Neural cell (in vitro differentiated cells): ENCODE data around the gene SLX4.

Experiments used
- EP300 ChIP-seq: fragments of 450-650 bp; conservative IDR thresholded peaks from 2 replicates; pipeline ENCODE4 v1.6.1; 2014; ENCODE audit warnings: antibody characterized with exemption, mild to moderate bottlenecking, moderate library complexity; ENCODE audit not compliant: poor library complexity, severe bottlenecking
- EZH2 ChIP-seq: fragments of 200-600, 300-800 bp; shearing (Covaris generic), sonication (generic); IDR thresholded peaks from 2 replicates; pipeline ENCODE4 v1.6.1; 2014; ENCODE audit warnings: antibody characterized with exemption, low read length, borderline replicate concordance, mild to moderate bottlenecking; ENCODE audit not compliant: insufficient read depth, poor library complexity, severe bottlenecking
- POLR2AphosphoS5 ChIP-seq: IDR thresholded peaks from 2 replicates; pipeline ENCODE4 v1.6.1; 2012
- SMC3 ChIP-seq: fragments of 450-650 bp; conservative IDR thresholded peaks from 2 replicates; pipeline ENCODE4 v1.6.1; 2014; ENCODE audit warnings: antibody characterized with exemption, mild to moderate bottlenecking, moderate library complexity; ENCODE audit not compliant: poor library complexity
- TAF1 ChIP-seq: IDR thresholded peaks from 2 replicates; pipeline ENCODE4 v1.6.1; 2012; ENCODE audit warnings: low read depth
- TF ChIP-seq, protein P1 (sequence below): fragments of 450-650 bp; IDR thresholded peaks from 2 replicates; pipeline ENCODE4 v1.5.1; 2014; ENCODE audit warnings: antibody characterized with exemption, mild to moderate bottlenecking, moderate library complexity; ENCODE audit not compliant: poor library complexity, severe bottlenecking

DNA sequence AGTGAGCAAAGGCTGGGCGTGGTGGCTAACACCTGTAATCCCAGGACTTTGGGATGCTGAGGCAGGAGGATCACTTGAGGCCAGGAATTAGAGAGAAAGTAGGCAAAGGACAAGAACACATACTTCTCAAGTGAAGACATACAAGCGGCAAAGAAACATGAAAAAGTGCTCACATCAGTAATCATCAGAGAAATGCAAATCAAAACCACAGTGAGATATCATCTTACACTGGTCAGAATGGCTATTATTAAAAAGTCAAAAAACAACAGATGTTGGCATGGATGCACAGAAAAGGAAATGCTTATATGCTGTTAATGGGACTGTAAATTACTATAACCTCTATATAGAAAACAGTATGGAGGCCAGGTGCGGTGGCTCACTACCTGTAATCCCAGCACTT lies 12.2 kb upstream of the SLX4 start:
- no peak for TF ChIP-seq EZH2
- TF ChIP-seq, protein P1, sequence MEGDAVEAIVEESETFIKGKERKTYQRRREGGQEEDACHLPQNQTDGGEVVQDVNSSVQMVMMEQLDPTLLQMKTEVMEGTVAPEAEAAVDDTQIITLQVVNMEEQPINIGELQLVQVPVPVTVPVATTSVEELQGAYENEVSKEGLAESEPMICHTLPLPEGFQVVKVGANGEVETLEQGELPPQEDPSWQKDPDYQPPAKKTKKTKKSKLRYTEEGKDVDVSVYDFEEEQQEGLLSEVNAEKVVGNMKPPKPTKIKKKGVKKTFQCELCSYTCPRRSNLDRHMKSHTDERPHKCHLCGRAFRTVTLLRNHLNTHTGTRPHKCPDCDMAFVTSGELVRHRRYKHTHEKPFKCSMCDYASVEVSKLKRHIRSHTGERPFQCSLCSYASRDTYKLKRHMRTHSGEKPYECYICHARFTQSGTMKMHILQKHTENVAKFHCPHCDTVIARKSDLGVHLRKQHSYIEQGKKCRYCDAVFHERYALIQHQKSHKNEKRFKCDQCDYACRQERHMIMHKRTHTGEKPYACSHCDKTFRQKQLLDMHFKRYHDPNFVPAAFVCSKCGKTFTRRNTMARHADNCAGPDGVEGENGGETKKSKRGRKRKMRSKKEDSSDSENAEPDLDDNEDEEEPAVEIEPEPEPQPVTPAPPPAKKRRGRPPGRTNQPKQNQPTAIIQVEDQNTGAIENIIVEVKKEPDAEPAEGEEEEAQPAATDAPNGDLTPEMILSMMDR: no peak
- TF ChIP-seq EP300: no peak
- TF ChIP-seq SMC3: no peak
- TF ChIP-seq POLR2AphosphoS5: no peak
- no peak for TF ChIP-seq TAF1
